ENCODE results near the gene STX5.
"Not testable (repeated sequence)": the region's sequence is repeated elsewhere in the genome, so short reads cannot be mapped to it uniquely, and the experiment has no call there.

Gene STX5

GRCh38 chr11:62828130-62828529 is 3.7 kb downstream of the STX5 start:
- not testable (repeated sequence) for DNase-seq

GRCh38 chr11:62823677-62824076 is 8.2 kb downstream of the STX5 start:
- DNase-seq: no peak

GRCh38 chr11:62817129-62817528 is 14.7 kb downstream of the STX5 start:
- DNase-seq: no peak

- DNase-seq: no peak
These were observed 15.3 kb downstream of the STX5 start for GRCh38 chr11:62816557-62816956.

GRCh38 chr11:62811659-62812058 is 20.2 kb downstream of the STX5 start:
- no peak for DNase-seq

- no peak for DNase-seq
These were observed 21.1 kb downstream of the STX5 start for GRCh38 chr11:62810748-62811147.

GRCh38 chr11:62806611-62807121 is 25.2 kb downstream of the STX5 start:
- DNase-seq: no peak

GRCh38 chr11:62805961-62806441 is 25.9 kb downstream of the STX5 start:
- DNase-seq: peak; percentile 49

GRCh38 chr11:62805076-62805892 is 26.6 kb downstream of the STX5 start, which contains the start of gene NXF1:
TSS of gene NXF1 (minus strand) at chr11:62805440. CDS start at chr11:62805356, 84 bp downstream.
- peak; percentile 92 for DNase-seq

GRCh38 chr11:62804310-62805075 is 27.4 kb downstream of the STX5 start:
- peak; percentile 6 for DNase-seq

- no peak for DNase-seq
These were observed 30.8 kb downstream of the STX5 start for GRCh38 chr11:62801071-62801470.

- DNase-seq: no peak
These were observed 32.4 kb downstream of the STX5 start for GRCh38 chr11:62799486-62799885.

GRCh38 chr11:62796281-62796680 is 35.6 kb downstream of the STX5 start:
- DNase-seq: no peak

GRCh38 chr11:62794201-62794775 is 37.6 kb downstream of the STX5 start:
- DNase-seq: no peak

GRCh38 chr11:62792202-62792575 is 39.7 kb downstream of the STX5 start:
- DNase-seq: no peak

- DNase-seq: peak; percentile 73
These were observed 40.2 kb downstream of the STX5 start, which contains the start of gene TMEM223 for GRCh38 chr11:62791501-62792201. TSS of gene TMEM223 (minus strand) at chr11:62792006. CDS start at chr11:62791994, 12 bp downstream.

GRCh38 chr11:62789576-62789975 is 42.3 kb downstream of the STX5 start:
- no peak for DNase-seq

GRCh38 chr11:62788991-62789390 is 42.9 kb downstream of the STX5 start:
- no peak for DNase-seq

GRCh38 chr11:62787005-62787759 is 44.7 kb downstream of the STX5 start, which contains the start of gene TMEM179B:
TSS of gene TMEM179B (plus strand) at chr11:62787402. CDS start at chr11:62787432, 30 bp downstream.
- DNase-seq: peak; percentile 99

- DNase-seq: peak; percentile 82
These were observed 45.4 kb downstream of the STX5 start for GRCh38 chr11:62786318-62787004.

- no peak for DNase-seq
These were observed 49.1 kb downstream of the STX5 start for GRCh38 chr11:62782753-62783152.

All from NCI-H2171 (cell line).